Cardiac fibroblast (primary cell): ENCODE data around the gene LEMD1.
A peak's percentile ranks its signal among the peaks of the same experiment; 100 is the strongest.

Experiments used
- DNase-seq, 2 donors: peaks; one replicate each; pipeline versions ENCODE4 v3.0.0 to v3.0.0-alpha.2; 2010; ENCODE audit warnings: low read depth in 2 of 2
- H3K4me3 ChIP-seq, 2 donors: replicated peaks in 1 of 2; 1 replicate in 1 of 2; 2 replicates in 1 of 2; pipeline ENCODE4 v1.5.1; 2011; ENCODE audit warnings: low read depth in 2 of 2, low read length in 2 of 2, mild to moderate bottlenecking in 2 of 2, moderate library complexity in 1 of 2
- TF ChIP-seq, protein P1 (sequence below): IDR thresholded peaks from one replicate; pipeline ENCODE4 v1.5.1; 2011; ENCODE audit warnings: low read depth, mild to moderate bottlenecking, low read length, inconsistent platforms

LEMD1 gene

DNA sequence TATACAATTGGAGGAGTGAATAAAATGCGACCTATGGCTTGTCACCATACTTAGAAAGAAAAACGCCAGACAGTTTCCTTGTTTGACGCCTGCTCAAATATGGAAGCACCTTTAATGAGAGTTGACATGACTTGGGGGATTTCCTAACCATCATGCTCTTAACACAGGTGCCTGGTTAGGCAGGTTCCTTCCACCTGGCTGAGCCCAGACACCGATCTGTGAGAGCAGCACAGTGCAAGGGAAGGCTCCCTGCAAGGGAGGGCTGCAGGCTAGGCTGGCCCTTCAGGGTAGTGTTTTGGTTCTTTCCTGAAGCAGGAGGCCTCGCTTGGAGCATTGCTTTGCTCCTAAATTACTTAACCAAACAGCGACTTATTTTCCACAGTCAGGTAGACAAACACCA lies 40.6 kb downstream of the LEMD1 start:
- H3K4me3 ChIP-seq: no peak overlapping the region
- TF ChIP-seq, protein P1, sequence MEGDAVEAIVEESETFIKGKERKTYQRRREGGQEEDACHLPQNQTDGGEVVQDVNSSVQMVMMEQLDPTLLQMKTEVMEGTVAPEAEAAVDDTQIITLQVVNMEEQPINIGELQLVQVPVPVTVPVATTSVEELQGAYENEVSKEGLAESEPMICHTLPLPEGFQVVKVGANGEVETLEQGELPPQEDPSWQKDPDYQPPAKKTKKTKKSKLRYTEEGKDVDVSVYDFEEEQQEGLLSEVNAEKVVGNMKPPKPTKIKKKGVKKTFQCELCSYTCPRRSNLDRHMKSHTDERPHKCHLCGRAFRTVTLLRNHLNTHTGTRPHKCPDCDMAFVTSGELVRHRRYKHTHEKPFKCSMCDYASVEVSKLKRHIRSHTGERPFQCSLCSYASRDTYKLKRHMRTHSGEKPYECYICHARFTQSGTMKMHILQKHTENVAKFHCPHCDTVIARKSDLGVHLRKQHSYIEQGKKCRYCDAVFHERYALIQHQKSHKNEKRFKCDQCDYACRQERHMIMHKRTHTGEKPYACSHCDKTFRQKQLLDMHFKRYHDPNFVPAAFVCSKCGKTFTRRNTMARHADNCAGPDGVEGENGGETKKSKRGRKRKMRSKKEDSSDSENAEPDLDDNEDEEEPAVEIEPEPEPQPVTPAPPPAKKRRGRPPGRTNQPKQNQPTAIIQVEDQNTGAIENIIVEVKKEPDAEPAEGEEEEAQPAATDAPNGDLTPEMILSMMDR: no peak
- no peak for DNase-seq

DNA sequence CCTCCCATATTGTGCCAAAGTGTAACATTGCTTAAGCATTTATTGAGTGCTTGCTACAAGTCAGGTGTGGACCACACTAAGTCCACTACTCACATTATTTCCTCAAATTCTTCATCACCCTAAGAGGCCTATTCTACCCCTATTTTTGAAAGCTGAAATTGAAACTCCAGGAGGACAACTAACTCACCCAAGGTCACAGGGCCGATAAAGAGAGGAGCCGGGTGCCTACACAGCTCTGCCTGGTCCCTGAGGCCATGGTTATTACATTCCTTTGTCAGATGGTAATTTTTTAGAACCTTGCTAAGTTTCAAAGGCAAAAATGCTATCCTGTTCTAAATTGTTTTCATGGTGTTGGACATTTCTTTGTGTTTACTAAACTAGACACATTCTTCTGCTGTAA lies 41.0 kb downstream of the LEMD1 start:
- no peak overlapping the region for H3K4me3 ChIP-seq

DNA sequence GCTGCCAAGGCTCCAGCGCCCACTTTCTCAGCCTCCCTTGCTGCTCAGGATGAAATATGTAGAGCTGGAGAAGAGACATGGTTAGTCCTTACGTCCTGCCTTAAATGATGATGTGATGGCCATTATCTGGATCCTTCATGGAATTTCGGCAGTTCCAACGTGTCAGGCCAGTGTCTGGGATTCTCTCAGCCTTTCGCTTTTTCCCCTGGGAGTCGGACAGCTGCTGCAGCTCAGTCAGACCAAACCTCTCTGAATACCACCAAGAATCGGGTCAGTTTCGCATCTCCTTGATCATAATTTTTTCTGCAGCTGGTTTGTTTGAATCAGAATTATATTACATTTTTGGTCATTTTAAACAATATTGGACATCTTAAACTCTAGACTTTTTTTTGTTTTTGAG lies 42.8 kb downstream of the LEMD1 start:
- DNase-seq: no peak
- H3K4me3 ChIP-seq: no peak overlapping the region
- TF ChIP-seq, protein P1: no peak

More for the DNA sequence above, 41.0 kb downstream of the LEMD1 start:
- TF ChIP-seq, protein P1: no peak
- no peak for DNase-seq

DNA sequence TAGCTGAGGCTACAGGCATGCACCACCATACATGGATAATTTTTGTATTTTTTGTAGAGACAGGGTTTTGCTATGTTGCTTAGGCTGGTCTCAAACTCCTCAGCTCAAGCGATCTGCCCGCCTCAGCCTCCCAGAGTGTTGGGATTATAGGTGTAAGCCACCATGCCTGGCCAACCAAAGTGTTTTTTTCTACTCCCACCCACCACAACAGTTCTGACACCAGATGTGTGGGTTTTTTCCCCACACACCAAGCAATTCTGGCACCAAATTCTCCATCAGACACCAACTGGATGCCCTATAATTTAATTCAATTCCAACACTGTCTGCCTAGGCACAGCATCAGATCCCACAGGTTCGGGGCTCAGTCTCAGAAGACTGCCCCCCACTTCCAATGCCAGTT lies 44.5 kb downstream of the LEMD1 start:
- H3K4me3 ChIP-seq: no peak overlapping the region
- DNase-seq: no peak
- TF ChIP-seq, protein P1: no peak

DNA sequence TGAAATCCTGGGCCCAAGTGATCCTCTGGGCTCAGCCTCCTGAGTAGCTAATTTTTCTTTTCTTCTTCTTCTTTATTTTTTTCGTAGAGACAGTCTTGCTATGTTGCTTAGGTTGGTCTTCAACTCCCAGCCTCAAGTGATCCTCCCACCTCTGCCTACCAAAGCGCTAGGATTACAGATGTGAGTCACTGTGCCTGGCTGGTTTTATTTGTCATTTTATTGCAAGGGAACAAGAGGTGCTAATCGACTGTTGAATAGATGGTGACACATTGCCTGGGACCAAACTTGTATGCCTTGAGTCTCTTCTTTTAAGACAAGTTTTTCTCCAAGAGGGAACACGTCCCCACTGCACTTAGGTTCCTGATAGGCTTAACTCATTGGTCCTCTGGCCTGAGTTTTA lies 45.1 kb downstream of the LEMD1 start:
- DNase-seq: peak in 1 of 2 donors; percentile 39
- H3K4me3 ChIP-seq: no peak overlapping the region
- TF ChIP-seq, protein P1: no peak

DNA sequence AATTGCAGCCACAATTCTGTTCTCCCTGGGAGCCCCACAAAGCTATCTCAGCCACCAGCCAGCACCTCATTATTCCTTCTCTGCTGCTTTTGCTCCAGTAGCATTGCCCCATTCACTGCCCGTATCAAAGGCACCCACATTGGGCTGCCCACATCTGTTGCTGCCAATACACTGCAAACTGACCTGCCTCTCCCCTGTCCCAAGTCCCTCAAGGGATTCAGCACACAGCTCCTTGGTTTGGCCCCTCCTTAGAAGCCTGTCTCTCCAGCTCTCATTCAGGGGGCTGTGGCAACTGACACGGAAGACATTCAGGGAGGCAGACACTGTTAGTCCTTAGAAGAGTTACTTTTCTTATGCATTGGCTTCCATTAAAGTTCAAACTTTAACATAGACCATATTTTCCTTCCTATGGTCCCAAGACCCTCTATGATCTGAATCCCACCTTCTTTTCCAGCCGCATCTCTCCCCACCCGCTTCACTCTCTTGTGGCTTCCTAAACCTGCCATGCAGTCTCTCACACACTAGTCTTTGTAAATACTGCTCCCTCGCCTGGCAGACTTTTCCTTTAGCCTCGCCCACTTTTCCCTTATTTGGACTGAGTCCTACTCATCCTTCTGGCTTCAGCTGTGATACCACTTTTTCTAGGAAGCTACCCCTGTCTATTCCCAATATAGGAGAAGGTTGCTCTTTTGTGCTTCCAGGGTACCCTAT lies 45.9 kb downstream of the LEMD1 start:
- peak; percentile 53 to 60 for DNase-seq
- TF ChIP-seq, protein P1: no peak

More for the DNA sequence above, 45.9 kb downstream of the LEMD1 start:
- H3K4me3 ChIP-seq: no peak overlapping the region
